ENCODE measurements around the gene WDR64.
"Not testable (repeated sequence)": the region's sequence is repeated elsewhere in the genome, so short reads cannot be mapped to it uniquely, and the experiment has no call there.

WDR64 gene

DNA sequence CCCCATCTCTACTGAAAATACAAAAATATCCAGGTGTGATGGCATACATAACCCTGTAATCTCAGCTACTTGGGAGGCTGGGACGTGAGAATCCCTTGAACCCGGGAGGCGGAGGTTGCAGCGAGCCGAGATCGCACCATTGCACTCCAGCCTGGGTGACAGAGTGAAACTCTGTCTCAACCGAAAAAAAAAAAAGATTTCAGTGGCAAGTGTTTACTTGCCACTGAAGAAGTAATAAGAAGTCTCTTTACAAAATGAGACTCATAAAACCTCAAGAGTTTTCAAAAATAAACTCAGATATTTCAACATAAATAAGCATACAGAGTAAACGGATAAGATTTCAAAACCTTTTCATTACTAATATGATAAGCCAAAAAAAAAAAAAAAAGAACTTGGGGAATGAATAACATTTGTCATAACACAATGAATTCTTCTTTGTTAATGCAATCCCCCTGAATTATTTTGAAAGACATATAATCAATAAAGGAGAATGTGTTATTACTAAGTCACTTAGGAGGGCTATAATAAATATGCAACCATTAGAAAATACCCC is 161.8 kb downstream of the WDR64 start:
- no peak for DNase-seq

DNA sequence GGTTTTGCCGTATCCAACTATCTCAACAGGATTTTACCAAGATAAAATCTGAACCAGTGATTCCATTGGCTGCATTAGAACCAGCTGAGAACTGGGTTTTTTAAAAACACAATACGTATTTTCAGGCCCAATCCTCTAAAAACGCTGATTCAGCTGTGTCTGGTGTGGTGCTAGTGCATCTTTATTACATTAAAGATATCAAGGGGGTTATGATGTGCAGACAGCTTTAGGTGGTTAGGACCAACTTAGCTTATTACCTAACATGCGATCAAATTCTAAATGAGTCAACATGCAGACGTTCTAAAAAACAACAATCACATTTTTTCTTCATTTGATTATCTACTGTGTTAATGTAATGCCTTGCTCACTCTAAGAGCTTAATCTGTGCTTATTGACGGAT is 163.9 kb downstream of the WDR64 start:
- DNase-seq: no peak

DNA sequence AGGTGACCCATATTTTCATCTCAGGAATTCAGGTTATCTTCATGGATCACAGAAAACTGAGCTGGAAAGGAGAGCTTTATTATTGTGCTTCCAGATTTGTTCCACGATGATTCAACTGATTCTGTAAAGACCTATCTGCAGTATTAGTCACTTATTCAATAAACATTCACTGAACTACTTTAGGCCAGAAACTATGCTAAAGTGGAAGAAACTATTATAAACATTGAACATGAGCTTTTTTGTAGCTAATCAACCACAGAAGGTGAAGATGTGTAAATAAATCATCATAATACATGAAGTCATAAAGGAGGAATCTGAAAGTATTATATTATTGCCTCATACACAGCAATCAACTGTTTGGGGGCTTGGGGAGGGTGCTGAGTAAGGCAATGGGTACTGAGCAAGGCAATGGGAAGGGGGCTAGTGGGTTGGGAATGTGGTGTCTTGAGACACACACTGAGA is 165.3 kb downstream of the WDR64 start:
- no peak for DNase-seq

DNA sequence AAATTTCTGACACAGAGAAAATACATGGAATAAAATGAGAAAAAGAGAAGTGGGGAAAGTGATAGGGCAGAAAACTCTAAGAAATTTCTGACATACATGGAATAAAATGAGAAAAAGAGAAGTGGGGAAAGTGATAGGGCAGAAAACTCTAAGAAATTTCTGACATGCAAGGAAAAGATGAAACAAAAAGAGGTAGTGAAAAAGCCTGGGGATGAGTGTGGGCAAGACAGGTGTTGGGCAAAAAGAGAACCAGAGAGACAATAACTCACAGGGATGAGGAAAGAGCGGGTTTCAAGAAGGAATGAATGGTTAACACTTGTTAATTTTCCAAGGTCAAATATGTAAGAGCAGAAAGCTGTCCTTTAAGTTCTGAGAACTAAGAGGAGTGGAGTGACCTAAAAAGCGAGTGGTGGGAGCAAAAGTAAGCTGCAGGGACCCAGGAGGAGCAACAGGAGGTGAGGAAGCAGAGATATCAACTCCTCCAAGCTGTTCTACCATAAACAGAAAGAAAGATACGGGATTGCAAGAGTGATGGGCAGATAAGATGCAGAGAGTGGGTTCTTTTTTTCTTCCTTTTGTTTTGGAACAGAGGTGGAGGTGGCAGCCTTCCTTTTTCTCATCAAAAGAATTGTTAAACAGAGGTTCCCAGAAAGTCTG is 166.0 kb downstream of the WDR64 start:
- DNase-seq: no peak

DNA sequence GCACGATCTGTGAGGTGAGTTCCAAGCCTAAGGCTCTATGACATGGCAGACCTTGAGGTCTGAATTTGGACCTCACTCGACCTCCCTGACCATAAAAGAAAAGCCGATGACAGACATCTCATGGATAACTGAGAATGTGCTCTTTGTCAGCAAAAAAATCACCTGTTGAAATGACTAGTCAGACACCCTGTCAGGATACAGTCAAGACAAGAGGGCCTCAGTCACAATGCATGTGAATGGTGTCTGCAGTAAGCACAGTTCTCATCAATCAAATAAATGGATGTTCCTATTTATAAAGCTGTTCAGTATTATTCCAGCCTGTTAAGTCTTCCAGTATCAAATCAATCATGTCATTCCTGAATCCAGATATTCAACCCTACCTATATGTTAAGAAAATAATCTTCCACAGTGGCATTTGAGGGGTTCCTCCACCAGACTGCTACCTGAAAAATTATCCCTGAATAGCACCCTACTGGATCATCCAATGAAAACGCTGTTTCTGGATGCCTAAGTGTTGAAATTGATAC is 167.3 kb downstream of the WDR64 start:
- no peak for DNase-seq

DNA sequence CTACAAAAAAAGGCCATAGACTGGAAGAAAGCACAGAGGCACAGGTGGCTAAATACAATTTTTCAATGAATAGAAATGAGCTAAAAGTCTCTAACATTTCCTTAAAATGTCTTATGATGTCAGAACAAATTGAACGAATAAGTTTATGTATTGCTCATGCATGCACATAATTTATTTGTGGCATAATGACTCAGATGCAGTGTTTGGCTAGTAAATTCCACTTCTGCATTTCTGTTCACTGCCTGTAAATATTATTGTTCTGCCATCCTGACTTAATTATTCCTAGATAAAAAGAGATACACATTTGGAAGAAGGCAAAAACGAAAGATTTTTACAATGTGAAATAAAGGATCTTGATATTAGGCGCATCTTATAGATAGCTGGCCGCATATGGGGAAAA is 169.3 kb downstream of the WDR64 start:
- DNase-seq: no peak

DNA sequence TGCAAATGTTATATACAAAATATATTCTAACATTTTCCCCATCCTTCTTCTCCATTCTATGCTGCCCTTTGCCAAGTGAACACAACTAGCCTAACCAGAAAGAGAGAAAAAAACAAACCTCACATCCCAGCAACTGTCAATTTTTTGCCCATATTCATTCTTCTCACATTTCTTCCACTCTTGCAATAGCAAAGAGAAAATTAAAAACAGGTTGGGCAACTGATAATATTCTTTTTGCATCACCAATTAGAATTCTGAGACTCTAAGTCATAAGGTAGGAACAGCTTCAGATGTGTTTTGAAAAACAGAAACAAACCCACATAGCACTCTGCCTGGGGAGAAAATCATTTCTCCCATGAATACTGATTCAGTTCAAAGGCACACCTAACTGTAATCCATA is 170.8 kb downstream of the WDR64 start:
- DNase-seq: no peak

DNA sequence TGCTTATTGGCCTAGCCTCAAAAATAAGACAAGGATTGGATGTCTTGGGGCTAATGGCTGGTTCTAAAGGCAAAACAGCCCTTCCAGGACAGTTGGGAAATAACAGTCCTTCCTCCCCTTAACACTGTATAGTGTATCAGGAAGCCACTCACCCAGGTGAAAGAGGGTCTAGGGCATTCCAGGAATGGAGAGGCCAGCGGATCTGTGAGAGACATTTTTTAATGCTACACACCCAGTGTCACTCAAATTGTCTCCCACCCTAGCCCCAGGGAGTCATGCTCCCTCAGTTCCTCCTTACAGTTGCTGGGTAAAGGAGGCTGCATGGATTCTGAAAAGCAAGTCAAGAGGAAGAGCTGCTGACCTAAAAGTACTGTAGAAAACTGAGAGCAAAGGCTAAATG is 171.8 kb downstream of the WDR64 start:
- DNase-seq: no peak

DNA sequence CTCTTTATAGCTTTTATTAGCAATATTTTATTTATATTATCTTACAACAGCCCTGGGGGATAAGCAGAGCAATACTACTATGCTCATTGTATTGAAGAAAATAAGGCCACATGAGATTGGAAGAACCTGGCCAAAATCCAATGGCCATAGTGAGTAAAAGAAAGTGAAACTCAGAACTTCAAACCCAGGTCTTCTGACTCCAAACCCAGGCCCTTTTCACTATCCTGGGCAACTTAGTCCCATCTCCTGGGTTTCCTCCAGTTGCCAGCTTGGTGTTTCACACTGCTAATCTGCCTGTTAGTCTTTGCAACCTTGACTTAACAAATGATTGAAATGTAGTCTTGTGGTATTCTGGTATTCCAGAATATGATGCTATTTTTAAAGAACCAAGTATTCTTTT is 173.5 kb downstream of the WDR64 start:
- DNase-seq: no peak

DNA sequence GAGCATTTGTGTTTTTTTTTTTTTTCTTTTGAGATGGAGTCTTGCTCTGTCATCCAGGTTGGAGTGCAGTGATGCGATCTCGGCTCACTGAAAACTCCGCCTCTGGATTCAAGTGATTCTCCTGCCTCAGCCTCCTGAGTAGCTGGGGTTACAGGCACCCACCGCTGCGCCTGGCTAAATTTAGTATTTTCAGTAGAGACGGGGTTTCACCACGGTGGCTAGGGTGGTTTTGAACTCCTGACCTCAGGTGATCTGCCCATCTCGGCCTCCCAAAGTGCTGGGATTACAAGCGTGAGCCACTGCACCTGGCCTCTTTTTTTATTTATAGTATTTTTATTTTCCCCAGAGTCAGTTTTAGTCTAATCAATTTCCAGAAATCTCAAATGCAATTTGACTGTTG is 174.5 kb downstream of the WDR64 start:
- not testable (repeated sequence) for DNase-seq

DNA sequence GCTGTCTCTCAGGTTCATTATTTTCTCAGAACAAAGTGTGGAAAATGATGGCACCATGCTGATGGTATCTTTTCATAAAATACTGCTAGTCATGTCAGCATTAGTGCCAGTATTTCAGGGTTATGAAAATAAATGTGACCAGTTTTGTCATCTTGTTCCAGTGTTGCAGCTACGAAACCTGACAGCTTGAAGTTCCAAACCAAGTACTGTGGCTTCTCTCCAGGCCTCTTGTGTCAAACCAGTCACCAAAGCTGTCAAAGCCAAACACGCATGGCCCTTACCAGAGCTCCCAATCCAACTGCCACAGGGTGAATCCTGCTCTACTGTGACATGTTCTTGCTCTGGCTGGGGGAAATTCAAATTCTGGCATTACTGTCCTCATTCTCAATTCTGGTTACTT is 175.2 kb downstream of the WDR64 start:
- no peak for DNase-seq

DNA sequence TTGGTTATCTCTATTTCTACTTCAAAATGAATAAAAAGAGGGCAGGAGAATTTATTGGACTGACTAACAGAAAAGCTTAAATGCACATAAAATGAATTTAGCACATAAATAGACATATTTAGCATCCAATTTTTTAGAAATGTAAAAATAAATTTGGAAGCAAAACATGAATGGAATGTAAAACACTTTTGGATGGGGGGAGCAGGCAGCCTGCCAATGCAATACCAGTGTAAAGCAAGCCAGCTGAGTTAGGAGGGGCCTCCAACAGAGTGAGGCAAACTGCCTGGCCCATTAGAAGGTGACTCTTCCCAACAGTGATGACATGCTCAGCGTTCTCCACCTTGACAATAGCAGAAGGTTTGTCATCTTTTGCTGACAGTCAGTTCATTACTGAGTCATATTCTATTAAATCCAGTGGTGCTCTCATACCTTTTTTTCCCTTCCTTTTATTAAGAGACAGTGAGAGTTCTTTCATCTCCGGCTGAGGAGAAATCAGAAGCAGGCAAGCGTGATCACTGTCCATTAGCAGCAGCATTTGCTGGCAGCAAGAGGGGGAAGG is 176.5 kb downstream of the WDR64 start:
- DNase-seq: no peak

DNA sequence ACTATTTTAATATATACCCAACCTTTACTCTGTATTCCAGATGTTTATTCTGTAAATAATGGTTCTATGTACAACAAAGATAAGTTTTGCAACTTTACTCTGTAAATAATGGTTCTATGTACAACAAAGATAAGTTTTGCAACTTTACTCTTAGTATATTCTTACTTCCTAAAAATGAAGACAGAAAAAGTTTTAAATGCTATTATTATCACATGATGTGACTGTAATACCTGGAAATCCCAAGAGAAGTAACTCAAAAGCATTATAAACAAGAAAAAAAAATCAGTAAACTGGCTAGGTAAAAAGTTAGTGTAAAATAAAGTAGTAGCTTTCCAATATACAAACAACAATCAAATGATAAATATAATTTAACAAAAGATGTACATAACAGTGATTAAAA is 177.4 kb downstream of the WDR64 start:
- no peak for DNase-seq

DNA sequence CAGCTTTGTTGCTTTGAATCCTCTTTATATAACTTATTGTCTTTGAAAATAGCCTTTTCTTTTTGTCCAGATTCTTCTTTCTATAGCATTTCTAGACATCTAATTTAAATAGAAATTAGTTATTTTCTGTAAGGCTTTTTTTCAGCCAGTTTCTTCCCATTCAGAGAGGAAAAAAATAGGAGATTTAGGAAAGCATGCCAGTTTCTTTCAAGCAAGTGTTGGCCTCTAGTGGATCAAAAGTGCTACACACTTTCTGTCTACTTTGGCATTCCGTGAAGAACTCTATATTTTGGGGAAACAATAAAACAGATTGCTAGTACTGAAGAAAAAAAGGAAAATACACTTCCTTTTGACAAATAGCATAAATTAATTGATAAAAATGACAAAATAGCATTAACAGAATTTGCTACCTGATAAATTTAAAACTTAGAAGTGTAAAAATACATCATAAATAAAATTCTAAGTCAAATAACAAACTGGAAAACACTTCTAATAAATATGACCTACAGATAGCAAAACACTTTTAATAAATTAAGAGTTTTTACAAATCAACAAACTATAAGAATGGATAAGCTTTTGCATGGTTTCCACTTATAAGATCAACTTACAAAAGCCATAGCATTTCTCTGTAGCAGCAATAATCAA is 182.8 kb downstream of the WDR64 start:
- DNase-seq: no peak

DNA sequence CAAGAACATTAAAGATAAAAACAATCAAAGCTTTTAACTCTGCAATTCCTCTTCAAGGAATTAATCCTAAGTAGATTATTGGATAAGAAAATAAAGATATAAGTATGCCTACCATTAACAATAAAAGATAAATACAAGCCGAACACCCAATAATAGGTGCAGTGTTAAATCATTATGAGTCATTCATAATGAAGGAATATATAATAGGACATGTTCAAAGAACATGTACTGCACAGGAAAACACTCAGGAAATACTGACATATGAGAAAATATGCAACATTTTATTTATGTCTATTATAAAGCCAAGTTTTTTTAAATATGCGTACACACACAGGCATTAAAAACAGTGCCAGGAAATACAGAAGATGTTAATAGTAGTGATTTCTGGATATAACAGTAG is 184.9 kb downstream of the WDR64 start:
- DNase-seq: no peak

DNA sequence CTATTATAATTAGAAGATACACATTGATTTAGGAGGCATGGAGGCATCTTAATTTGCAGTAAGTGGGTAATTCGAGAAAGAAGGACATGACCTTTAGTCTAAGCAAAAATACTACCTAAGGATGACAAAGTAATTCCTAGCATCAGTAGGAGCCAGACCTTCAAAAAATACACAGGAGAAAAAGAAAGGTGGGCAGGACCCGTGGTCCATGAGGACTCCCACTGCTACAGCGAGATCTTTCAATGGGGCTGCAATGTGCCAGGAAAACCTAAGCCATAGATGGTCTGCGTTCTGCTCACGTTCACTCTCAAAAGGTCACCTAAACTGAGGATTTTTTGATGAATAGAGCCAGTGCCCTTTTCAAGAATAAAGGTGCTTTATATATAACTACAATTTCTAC is 185.3 kb downstream of the WDR64 start:
- no peak for DNase-seq

DNA sequence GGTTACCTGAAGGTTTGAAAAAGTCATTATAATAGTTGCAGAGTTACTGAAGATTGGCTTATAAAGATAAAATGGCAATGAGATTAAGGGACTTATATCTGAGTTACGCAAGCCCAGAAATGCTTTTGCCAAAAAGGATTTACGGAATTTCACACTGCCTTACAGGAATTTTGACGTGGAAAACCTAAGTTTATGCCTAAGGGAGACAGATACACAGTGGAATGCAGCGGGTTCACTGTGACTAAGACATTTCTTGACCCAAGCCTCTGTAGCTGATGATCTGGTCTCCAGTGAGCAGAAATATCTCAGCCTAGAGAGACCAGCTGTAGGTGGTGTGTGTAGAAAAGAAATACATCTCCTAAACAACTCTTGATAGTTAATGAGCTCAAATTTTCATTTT is 185.8 kb downstream of the WDR64 start:
- DNase-seq: no peak

DNA sequence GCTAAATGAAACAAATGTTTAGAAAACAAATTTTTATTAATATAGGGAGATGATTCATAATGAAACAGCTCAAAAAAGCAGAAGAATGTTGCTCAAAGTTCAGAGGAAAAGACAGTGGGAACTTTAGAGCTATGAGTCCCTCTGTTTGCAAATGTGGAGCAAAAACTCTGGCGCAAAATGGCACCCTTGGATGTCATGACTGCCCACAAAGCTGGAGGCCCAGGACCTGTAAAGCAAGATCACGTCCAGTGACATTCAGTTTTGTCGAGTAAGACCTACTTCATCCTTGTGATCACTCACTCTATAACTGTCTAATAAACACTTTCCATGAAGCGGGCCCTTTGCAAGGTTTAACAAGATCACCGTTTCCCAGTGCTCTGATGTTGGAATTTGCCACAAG is 186.8 kb downstream of the WDR64 start:
- no peak for DNase-seq

DNA sequence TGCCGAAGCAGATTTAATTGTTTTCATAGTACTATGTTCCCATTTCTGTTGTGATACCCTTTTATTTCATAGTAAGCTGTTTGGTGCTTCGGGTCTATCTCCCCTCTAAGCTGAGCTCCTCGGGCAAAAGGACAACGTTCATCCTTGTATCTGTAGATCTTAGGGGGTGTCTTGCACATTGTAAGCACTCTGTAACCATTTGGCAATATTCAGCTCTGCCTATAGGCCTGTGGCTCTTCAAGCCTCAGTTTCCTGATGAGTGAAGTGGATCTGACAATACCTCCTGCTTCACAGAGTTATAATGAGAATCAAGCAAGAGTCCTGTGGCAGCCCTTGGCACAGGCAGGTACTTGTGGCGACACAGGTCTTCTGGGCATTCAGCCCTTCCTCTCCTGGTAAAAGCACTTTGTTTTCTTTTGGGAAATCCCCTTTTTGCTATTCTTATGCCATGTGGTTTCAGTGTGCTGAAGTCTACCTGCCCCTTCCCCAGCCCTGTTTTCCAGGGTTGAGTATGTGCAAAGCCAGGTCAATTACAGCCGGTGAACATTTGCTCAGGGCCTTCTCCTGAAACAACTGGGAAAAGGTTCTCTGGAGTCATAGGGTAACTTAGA is 187.4 kb downstream of the WDR64 start:
- no peak for DNase-seq

DNA sequence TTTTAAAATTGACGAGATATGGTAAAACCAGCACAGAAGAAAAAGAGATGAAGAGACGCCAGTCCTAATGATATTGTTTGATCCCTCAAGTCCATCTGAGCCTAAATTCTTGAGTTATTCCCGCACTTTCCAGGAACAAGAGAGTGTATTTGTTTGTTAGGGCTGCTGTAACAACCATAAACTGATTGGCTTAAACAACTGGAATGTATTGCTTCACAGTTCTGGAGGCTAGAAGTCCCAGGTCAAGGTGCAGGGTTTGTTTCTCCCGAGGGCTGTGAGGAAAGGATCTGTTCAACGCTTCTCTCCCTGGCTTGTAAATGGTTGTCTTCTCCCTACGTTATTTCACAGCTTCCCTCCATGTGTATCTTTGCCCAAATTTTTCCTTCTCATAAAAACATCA is 188.1 kb downstream of the WDR64 start:
- DNase-seq: no peak

DNA sequence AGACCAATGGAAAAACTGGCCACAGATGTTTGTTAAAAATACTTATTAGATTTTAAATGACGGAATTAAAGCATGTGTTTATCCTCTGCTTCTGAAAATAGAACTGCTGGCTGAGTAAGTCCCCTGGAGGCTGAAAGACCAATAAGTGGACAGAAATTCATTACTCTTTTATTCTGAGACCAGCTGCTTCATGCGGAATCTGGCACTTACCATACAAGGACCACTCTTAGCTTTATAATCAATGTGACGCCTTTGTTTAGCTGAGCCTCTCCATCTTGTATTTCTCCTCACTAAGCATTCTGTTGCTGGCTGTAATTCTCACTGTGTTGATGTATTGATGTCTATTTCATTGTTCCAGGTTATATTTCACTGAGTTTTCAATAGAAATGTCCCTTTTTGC is 189.6 kb downstream of the WDR64 start:
- DNase-seq: no peak

DNA sequence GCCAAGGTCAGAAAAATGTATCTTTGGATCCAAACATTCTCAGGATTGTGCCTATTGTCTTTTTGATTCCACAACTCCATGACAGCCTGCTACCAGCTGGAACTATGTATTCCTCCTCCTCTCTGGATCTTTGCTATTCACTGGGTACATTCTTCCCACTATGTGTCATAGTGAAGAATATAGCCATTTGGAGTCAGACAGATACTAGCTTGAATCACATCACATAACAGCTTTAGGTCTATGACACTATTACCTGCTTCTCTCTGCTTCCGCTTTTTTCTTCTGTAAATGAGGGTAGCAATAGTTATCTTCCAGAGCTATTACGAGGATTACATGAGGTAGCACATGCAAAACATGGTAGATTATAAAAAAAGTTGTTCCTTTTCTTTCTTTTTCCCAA is 190.5 kb downstream of the WDR64 start:
- DNase-seq: no peak

DNA sequence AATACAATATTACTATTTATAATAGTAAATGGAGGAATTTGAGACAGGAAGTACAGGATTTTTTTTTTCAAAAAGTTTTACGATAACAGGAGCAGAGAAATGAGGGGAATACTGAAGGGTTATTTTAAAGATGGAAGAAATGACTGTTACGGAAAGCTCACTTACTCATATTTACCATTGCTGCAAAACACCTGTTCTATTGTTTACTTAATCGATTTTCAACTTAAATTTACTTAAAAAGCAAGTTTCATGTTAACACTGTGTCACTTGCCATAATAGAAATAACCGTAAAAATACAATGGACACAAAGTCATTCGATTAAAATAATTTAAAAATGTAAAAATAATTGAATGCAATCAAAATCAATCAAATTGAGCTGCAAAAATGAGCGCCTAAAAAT is 192.5 kb downstream of the WDR64 start:
- DNase-seq: no peak

DNA sequence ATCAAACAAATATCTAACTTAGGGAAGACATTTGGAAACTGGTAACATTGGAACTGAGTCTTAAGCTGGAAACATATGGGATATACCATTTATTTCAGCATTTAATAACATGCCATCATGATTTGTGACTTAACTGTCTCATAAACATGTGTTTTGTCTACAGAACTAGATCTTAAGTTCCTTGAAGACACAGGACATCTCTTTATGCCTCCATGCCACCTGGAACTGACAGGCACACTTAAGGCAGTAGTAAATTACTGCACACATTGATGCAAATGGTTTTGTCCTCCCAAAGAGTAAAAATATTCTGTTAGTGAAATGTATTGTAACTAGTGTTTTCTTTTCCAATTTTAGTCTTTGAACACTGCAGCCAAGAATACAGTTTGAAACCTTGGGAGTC is 194.3 kb downstream of the WDR64 start:
- no peak for DNase-seq

Data from cerebellar nuclear complex (tissue), 1 donor.